Immature natural killer cell (primary cell): Measurements from ENCODE around the gene TLE2. TPM values are rescaled to one million over a fixed set of nuclear protein-coding genes. Genes with fewer than 3 reads are reported as not detected.

Experiments
- DNase-seq, 3 donors: peaks; one replicate each; pipeline ENCODE4 v3.0.0; 2022; ENCODE audit warnings: mixed read lengths in 1 of 3
- H3K27ac Mint-ChIP-seq, 6 donors: one replicate each; pipeline ENCODE4 v1.8.0; 2020; ENCODE audit warnings: mixed read lengths in 6 of 6, mild to moderate bottlenecking in 5 of 6, inconsistent platforms in 4 of 6, moderate library complexity in 3 of 6
- H3K27me3 Mint-ChIP-seq, 3 donors: one replicate each; pipeline ENCODE4 v1.8.0; 2020 to 2021; ENCODE audit warnings: low read depth in 3 of 3, mild to moderate bottlenecking in 3 of 3, mixed read lengths in 3 of 3, moderate library complexity in 3 of 3, inconsistent platforms in 1 of 3
- H3K36me3 Mint-ChIP-seq, 3 donors: one replicate each; pipeline ENCODE4 v1.8.0; 2020; ENCODE audit warnings: mixed read lengths in 3 of 3, inconsistent platforms in 2 of 3, mild to moderate bottlenecking in 2 of 3
- H3K4me1 Mint-ChIP-seq, 2 donors: one replicate each; pipeline ENCODE4 v1.8.0; 2020; ENCODE audit warnings: inconsistent platforms in 2 of 2, mild to moderate bottlenecking in 2 of 2, mixed read lengths in 2 of 2, moderate library complexity in 1 of 2
- H3K4me3 Mint-ChIP-seq, 5 donors: one replicate each; pipeline ENCODE4 v1.8.0; 2020; ENCODE audit warnings: mild to moderate bottlenecking in 5 of 5, mixed read lengths in 5 of 5, inconsistent platforms in 3 of 5, moderate library complexity in 3 of 5
- H3K9me3 Mint-ChIP-seq, 6 donors: one replicate each; pipeline ENCODE4 v1.8.0; 2020; ENCODE audit warnings: mild to moderate bottlenecking in 6 of 6, mixed read lengths in 6 of 6, inconsistent platforms in 4 of 6, moderate library complexity in 3 of 6
- polyA plus RNA-seq, 3 donors: library from polyadenylated mRNA; unstranded; fragments of 300-500 nt; fragmentation: Illumina TruSeq; gene quantifications; one replicate each; pipeline ENCODE4 v1.2.3, GENCODE V29; 2021

Gene TLE2
- polyA plus RNA-seq, 3 donors from 2014 or later = 1.2 to 2.4 (median 1.3) TPM

- no peaks in the 10 kb centered on the region for H3K9me3 Mint-ChIP-seq
- DNase-seq = no peak
- no peaks in the 10 kb centered on the region for H3K36me3 Mint-ChIP-seq
- H3K4me1 Mint-ChIP-seq = peaks cover 30 to 36% of the 10 kb centered on the region in 2 donors
- H3K27me3 Mint-ChIP-seq = peaks cover 8 to 10% (median 9%) of the 10 kb centered on the region in 3 donors
- H3K4me3 Mint-ChIP-seq = peak overlapping the region; percentile 93 to 99 (median 94)
- peak overlapping the region; percentile 89 to 99 (median 98) for H3K27ac Mint-ChIP-seq
Observed at GRCh38 chr19:2949939-2950285, 79.2 kb downstream of the TLE2 start.

Other genes with a start within 250 kb of the TLE2 start
- gene SGTA, start 246.0 kb downstream of the TLE2 start, polyA plus RNA-seq = 10 to 100 TPM; 32.1 to 47.6 (median 34.3) TPM
- 10 to 100 TPM; 20.0 to 39.9 (median 31.6) TPM for gene THOP1, start 243.8 kb downstream of the TLE2 start, polyA plus RNA-seq
- gene ZNF554, start 209.4 kb downstream of the TLE2 start, polyA plus RNA-seq = 1 to 10 TPM in 1 of 3 donors, under 1 TPM in 1, not detected in 1; 0.87 to 4.1 TPM
- 1 to 10 TPM; 3.2 to 7.1 (median 3.8) TPM for gene ZNF555, start 187.8 kb downstream of the TLE2 start, polyA plus RNA-seq
- not detected for gene ZNF556, start 161.9 kb downstream of the TLE2 start, polyA plus RNA-seq
- 1 to 10 TPM; 3.4 to 8.5 (median 3.7) TPM for gene ZNF57, start 128.4 kb downstream of the TLE2 start, polyA plus RNA-seq
- gene ZNF77, start 84.3 kb downstream of the TLE2 start, polyA plus RNA-seq = 1 to 10 TPM in 2 of 3 donors, not detected in 1; 1.1 to 2.1 TPM
- gene TLE6, start 51.7 kb downstream of the TLE2 start, polyA plus RNA-seq = 1 to 10 TPM in 2 of 3 donors, under 1 TPM in 1; 0.34 to 2.3 (median 1.8) TPM
- gene TLE5, start 33.2 kb upstream of the TLE2 start, polyA plus RNA-seq = 100 to 1,000 TPM; 382 to 635 (median 466) TPM
- gene GNA11, start 65.1 kb upstream of the TLE2 start, polyA plus RNA-seq = under 1 TPM in 1 of 3 donors, not detected in 2; 0.09 TPM
- 1 to 10 TPM in 2 of 3 donors, under 1 TPM in 1; 0.25 to 2.8 (median 2.3) TPM for gene GNA15, start 106.8 kb upstream of the TLE2 start, polyA plus RNA-seq
- 100 to 1,000 TPM; 238 to 344 (median 258) TPM for gene S1PR4, start 149.5 kb upstream of the TLE2 start, polyA plus RNA-seq
- gene NCLN, start 156.7 kb upstream of the TLE2 start, polyA plus RNA-seq = 10 to 100 TPM; 22.8 to 58.8 (median 55.2) TPM
- gene CELF5, start 195.4 kb upstream of the TLE2 start, polyA plus RNA-seq = not detected